HG03280 (cell line): Measurements from ENCODE around the gene AK1.
"Not testable (repeated sequence)": the region's sequence is repeated elsewhere in the genome, so short reads cannot be mapped to it uniquely, and the experiment has no call there.

Experiments used
- ATAC-seq: cut with Tn5 transposase; IDR thresholded peaks from one replicate; pipeline ENCODE4 v1.9.1; 2021; ENCODE audit warnings: mild to moderate bottlenecking, moderate library complexity; ENCODE audit not compliant: unreplicated experiment

The AK1 gene

DNA sequence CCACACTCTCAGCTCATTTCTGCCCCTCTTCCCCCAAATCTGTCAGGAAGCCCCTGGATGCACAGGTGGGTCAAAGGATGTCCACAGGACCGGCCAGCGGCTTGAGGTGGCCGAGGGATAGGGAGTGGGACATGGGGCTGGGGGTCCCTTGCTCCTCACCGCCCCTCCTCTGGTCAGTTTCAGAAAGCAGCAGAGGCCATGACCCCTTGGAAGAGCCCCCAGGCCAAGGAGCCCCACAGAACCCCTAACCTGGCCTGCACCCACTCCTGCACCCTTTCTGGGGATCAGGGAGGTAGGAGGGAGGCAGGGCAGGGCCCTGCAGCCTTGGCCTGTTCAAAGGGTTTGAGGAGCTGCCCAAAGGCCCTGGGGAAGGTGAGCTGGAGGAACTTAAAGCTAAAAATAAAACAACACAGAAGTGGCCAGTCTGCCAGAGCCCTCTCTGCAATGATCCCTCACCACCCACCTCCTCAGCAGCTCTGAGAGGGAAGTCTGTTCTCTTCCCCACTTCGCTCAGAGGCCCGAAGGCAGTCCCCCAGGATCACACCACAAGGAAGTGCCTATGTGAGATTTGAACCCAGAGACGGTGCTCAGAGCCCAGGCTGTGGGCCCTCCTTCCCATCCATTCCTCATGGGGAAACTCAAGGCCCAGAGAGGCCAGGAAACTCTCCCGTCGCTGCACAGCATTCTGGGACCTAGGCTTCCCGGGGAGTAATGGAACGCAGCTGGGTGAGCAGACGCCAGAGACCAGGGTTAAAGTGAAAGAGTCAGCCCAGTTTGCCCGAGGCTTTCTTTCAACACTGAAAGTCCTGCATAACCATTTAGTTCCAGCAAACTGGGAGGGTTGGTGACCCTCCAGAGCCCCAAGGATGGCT is 23.9 kb downstream of the AK1 start:
- ATAC-seq, result no peak

DNA sequence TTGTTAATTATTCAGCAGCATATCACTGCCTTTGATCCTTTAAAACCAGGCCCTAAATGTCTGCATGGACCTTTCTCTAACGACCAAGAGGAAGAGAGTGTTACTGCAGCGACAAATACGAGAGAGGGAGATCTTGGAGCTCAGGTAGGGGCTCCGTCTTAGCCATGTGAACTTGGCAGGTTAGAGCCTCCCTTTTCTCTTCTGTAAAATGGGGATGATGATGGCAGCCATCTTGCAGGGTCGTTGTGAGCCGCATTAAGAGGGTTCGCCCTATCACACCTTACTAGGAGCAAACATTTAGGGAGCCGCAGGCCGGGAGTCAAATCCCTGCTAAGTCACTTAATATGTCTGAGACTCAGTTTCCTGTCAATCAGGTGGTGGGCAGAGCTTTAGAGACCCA is 24.6 kb downstream of the AK1 start:
- no peak for ATAC-seq

DNA sequence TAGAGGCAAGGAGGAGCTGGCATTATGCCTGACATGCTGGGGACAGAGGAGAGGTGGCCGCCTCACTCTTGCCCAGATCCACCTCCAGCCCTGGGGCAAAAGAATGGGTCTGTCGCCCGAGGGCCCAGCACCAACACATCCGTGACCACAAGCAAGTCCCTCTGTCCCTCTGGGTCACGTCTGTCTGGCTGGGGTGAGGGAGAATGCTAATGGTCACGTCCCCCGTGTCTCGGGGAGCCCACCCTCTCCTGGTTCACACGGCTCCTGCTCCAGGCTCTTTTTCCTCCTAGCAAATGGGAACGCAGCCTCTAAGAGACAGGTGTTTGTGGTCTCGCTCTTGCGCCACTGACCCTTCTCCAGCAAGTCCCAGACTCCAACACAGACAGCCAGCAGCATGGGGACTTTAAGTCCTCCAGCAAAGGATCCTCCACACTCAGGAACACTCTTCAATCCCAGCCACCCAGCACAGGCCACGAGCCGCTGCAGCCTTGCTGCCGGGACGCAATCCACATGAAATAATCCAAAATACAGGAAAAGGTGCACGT is 27.1 kb downstream of the AK1 start:
- ATAC-seq, result no peak

DNA sequence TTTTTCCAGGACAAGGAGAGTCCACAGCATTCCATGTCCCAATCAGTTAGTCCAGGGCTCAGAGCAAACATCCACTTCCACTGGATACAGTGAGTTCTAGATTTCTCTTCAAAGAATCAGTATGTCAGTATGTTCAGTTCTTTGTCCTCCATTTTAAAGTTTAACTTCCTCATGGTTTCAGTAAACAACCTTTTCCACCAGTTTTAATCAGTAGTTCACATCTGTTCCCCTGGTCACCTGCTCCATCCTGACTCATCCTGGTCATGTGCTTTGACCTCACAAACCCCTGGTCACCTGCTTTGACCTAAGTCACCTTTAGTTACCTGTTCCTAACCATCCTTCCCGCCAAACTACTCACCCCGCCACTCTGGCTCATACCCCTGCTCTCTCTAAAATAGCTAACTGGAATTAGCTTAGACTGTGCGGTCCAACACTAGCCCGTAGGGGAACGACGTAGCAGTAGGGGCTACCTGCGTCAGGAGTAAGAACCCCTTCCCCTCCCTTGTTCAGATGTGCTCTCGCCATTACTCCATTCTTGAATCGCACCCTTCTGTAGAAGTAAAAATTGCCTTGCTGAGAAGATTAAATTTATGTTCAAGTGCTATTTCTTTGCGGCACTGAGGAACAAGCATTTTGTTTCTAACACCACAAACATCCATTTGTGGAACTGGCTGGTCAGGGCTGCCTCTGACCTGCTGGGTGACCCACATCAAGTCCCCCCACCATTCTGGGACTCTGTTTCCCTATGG is 28.5 kb downstream of the AK1 start:
- ATAC-seq, result no peak

DNA sequence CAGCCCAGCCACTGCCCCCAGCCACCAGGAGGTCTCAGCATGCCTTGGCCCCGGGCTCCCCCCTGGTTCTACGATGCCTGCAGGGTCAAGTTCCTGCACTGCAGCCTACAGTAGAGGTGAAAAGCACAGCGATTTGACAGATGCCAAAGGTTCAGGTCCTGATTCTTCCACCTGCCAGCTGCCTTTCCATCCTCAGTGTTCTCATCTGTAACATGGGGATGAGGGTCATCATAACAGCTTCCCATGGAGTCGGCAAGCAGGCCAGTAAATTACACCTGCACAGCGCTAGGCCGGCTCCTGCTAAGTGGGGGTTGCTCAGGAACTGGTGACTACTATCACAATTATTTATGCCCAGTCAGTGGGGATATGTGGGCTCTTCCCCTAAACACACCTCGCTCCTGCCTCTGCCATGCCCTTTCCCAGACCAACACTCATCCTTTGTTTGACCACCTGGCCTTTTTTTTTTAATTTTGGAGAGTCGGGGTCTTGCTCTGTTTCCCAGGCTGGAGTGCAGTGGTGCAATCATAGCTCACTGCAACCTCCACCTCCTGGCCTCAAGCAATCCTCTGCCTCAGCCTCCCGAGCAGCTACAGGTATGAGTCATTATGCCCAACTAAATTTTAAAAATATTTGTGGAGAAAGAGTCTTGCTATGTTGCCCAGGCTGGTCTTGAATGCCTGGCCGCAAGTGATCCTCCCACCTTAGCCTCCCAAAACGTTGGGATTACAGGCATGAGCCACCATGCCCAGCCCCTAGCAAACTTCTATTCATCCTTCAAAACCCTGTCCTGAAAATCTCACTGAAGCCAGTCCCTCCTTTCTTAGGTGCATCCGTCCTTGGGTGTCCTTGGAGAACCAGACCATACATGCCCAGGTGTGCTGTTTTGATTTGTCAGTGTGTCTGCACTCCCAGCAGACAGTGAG is 29.4 kb downstream of the AK1 start:
- no peak for ATAC-seq

DNA sequence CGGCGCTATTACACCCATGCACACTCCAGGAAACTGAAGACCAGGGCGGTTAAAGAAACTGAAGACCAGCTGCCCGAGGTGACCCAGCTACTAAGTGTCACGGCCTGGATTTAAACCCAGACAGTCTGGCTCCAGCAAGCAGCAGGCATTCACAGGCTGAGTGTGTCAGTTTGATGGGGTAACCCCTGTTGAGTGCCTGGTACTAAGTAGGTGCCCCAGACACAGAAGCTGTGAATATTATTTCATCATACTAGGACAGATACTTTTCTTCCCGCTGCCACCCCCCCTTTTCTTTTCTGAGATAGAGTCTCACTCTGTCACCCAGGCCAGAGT is 30.3 kb downstream of the AK1 start:
- no peak for ATAC-seq

DNA sequence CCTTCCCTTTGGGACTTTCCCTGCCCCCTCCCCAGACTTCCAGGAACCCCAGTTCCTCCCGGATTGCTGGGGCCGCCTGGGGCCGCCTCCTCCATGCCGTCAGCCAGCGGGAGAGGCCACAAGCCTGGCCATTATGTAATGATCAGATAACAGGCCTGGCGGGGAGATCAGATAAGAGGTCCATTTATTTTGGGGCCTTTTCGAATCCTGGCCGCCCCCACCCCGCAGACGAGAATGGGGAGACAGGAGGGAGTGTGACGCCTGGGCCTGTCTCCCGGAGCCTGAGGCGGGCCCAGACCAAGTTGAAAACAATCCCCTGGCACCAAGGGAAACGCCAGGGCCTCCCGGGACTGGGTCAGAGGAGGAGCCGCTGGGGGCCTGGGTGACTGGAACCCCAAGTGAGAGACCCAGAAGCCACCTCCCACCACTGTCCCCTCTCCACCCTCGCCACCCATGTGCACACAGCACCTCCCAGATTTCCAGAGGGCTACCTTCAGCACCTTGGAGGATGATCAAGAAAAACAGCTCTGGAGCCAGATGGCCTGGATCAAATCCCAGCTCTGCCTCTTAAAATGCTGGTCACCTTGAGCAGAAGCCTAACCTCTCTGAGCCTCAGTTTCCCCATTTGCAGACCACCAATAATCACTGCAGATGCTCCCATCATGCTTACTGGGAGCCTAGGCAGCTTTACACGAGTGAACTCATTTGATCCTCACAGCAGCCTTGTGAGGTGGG is 30.9 kb downstream of the AK1 start:
- ATAC-seq, result no peak

DNA sequence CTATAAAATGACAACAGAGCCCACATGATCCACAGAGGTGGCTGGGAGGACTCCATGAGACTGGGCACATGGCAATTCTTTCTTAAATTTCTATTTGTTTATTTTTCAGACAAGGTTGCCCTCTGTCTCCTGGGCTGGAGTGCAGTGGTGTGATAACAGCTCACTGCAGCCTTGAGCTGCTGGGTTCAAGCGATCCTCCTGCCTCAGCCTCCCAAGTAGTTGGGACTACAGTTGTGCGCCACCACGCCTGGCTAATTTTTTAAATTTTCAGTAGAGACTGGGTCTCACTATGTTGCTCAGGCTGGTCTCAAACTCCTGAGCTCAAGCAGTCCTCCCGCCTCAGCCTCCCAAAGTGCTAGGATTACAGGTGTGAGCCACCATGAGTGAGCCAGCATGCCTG is 31.9 kb downstream of the AK1 start:
- not testable (repeated sequence) for ATAC-seq

DNA sequence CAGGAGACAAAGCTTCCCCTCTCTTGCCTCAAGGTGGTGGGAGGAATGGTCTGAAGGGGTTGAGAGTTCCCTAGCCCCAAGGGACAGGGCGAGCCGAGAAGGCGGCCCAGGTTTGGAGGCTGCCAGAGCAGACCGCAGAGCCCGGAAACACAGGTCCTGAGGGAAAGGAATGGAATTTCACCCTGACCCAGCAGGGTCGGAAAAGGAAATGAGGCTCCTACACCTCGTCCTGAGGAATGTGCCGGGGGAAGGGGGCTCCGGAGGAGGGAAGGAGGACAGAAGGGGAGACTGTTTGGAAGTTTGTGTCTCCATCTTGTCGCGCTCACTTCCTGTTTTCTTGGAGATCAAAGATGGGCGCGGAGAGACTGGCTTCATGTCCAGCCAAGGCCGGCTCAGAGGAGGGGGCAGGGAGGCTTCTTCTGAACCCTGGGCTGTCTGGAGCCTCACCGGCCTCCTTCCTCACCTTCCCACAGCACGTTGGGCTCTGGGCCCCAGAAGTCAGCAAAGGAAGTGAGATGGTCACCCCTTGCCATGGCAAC is 32.6 kb downstream of the AK1 start:
- ATAC-seq, result no peak

DNA sequence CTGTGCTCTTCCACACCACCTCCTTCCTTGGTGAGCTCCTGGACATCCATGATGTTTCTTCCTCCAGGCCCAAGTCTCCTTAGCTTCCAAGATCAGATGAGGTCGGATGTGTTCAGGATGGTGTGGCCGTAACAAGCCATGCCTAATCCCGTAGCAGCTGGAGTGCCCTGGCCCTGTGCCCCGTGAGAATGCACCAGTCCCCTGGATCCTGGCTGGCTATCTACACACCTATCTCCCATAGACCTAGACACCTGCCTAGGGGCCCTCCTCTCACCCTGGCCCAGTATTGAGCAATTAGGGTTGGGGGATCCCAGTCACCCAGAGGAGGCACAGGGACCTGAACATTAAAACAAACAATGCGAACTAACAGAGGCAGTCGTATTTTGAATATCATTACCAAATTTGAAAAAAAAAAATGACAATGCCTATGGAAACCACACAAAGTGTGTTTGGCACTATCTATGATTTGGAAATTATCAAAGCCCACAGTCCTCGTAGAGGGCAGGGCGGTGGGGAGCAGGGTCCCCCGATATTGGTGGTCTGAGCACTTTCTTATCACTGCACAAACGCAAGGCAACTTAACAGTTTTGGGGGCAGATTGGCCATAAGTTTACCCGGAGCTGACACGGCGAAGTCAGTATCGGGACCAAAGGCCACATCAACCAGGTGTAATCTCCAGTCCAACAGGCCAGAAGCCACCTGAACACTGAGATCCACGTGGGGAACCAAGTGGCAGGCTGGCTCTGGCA is 36.2 kb downstream of the AK1 start:
- no peak for ATAC-seq

DNA sequence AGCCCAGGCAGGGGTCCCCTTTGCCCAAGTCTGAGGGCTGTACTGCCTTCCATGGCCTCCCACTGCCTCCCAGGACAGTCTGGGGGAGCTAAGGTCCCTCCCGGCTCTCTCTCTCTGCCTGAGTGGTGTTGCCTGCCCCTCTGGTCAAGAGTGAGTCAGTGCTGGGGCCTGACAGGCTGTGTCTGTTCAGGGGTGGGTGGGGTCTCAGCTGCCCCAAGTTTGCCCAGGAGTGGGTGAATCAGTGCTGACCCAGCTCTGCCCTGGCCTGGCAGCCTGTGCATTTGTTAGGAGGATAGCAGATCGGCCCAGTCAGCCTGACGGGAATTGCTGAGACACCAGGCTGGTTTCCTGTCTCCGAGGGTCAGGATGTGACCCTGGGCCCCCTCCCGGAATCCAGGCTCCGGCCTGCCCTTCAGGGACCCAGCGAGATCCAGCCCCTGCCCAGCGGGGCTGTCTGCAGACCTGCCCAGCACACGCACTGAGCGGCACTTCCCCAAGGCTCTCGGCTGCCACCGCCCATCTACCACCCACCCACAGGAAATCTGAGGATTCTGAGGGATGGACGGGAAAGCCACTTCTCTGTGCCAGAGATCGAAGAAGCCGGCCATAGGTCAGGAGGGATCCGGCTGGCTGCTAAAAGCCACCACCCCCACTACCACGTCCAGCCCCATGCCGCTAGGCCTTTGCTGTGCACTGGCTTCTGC is 38.9 kb downstream of the AK1 start:
- no peak for ATAC-seq

DNA sequence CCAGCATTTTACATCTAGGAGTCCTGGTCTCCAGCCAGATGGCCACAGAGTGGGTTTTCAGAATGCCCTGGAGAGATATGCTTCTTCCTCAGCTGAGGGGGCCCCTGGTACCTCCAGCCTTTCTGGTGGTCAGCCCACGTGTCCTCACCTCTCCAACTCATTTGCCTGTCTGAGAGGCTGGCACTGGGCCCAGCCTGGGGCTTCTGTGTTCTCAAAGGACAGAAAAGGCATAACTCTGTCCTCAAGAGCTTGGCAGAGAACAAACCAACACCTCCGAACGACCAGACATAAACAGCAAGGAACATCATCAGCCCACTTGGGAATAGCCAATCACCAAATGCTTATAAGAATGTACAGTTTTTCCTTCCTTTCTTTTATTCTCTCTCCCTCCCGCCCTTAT is 40.1 kb downstream of the AK1 start:
- ATAC-seq, result no peak

DNA sequence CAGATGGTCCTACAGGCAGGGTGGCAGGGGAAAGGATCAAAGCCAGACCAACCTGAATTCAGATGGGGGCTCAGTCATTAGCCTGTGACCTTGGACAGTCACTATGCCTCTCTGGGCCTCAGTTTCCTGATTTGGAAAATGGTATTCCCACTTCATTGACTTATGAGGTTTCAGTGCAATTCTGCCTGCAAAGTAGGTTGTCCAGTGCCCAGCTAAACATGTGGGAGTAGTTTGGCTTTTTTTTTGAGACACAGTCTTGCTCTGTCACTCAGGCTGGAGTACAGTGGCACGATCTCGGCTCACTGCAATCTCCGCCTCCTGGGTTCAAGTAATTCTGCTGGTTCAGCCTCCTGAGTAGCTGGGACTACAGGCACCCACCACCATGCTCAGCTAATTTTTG is 40.9 kb downstream of the AK1 start:
- not testable (repeated sequence) for ATAC-seq

DNA sequence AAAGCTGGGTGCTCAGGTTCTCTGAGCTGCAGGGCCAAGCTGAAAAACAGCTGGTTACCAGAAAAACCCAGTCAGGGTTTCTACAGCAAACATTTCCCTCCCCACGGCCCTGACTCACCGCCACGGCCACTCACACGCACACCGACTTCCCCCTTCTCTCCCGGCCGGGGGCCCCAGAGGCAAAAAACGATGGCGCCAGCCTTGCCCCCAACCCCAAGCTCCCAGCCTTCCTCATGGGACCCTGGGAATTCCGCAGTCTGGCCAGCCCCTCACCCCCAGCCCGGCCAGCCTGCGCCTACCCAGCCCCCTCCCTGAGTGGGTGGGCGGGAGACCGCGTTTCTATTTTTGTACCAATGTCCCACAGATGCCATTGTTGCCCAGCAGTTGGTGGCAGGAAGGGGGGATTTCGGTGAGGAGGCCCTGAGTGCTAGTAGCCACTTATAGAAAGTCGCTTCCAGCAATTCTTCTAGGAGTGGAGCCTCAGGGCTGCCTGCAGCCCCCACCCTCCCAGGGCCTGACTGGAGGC is 41.4 kb downstream of the AK1 start:
- ATAC-seq, result no peak

DNA sequence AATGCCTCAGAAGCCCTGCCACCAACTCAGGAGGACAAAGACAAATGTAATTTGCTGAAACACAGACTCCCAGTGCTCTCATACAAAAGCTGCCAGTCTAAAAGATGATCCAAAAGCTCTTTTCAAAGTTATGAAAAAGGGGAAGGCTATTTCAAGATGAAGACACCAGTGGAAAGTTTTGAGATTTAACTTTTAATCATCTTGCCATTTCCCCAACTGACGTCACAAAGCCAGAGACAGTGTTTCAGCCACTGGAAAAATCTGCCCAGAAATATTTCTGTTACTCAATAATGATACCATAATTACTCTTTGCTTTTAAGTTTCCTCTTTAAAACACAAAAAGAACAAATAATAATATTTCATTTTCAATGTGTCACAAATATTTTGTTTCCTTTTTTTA is 43.9 kb downstream of the AK1 start:
- ATAC-seq, result no peak

DNA sequence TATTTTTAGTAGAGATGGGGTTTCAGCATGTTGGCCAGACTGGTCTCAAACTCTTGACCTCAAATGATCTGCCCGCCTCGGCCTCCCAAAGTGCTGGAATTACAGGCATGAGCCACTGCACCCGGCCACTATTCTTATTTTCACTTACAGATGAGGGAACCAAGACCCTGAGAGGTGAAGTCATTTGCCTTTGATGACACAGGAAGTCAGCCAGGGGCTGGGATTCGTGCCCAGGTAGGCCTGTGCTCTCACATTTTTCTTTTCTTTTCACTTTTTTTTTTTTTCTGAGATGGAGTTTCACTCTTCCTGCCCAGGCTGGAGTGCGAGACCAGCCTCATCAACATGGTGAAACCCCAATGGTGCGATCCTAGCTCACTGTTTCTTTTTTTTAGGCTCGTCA is 45.2 kb downstream of the AK1 start:
- ATAC-seq, result no peak

DNA sequence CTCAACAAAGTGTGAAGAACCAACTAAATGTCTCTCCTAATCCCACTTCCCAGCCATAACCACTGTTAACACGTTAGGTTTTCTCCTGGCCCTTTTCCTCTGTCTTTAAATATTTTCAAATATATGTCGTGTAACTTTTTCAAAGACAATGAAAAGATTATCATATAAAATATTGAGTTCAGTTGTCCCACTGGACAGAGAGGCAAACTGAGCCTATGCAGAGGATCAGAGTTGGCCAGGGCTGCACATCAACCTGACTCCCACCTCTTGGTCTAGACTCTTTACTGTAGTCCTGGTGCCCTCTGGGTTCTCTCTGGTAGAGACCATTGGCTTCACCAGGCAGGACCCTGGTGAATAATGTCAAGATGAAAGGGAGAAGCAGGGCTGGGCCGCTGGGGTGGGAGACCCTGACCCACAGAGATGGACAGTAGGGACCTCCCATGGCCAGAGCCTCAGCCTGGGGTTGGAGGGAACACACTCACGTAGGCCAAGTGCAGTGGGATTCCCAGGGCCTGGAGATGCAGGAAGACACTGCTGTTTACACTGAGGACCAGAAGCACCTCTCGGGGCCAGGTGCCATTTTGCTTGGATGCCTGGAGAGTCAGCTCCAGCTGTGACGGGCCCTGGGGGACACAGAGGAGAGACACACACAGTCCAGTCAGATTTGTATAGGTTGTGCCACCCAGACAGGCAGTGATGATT is 48.1 kb downstream of the AK1 start:
- no peak for ATAC-seq
